GM12864 (cell line): ENCODE results near the gene C1orf87.

Source experiments
- DNase-seq: peaks from one replicate; pipeline ENCODE4 v3.0.0-alpha.2; 2011; ENCODE audit warnings: low read depth
- H3K4me3 ChIP-seq: 2 replicates; pipeline ENCODE4 v1.5.1; 2011; ENCODE audit warnings: mild to moderate bottlenecking, low read depth, low read length, control low read depth
- CTCF ChIP-seq: IDR thresholded peaks from 2 replicates; pipeline ENCODE4 v1.5.1; 2011; ENCODE audit warnings: low read depth, mild to moderate bottlenecking, moderate library complexity, low read length, control low read depth, inconsistent platforms; ENCODE audit errors: missing control alignments

C1orf87 gene

DNA sequence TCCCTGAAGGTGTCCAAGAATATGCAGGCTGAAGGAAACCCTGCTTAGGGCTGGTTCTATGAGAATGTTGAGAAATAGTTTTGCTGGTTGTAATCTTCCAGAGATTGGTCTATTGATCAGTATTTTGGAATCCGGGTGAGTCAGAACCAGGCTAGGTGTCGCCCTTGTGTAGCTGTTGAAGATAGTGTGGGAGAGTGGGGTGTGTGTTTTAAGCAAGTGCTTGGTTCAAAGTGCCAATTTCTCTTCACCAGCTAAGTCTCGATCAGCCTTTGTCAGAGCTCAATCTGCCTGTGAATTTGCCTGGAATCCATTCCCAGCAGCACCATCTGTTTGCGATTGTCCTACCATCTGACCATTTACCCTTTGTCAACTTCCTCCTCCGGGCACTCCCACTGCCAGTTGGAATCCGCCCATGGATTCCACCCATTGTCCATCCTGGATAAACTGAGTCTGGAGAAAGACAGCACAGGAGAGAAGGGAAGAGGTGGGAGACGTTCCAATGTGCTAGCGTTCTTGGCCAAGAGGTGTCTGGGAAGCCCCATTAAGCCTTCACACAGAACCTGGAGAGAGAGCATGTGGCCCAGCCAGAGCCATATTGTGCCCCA is 87.6 kb downstream of the C1orf87 start:
- no peak overlapping the region for H3K4me3 ChIP-seq
- DNase-seq: no peak
- no peak for TF ChIP-seq CTCF

DNA sequence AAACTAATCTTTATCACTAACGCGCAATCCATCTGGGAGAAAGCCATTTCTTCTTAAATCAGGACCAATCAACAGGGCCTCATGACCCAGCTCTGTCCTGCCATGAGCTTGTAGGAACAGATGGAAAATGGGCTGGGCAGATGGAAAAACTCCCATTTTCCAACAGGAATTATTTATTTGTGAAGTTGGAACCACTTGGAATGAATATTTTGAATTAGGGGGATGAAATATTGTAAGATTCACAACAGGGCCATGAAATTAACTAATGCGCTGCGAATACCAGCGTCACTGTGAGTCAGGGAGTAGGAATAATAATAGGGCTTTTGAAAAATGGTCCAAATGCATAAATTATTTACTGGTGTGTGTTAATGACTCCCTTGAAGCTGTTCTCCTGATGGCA is 93.9 kb downstream of the C1orf87 start:
- no peak overlapping the region for H3K4me3 ChIP-seq
- no peak for TF ChIP-seq CTCF
- DNase-seq: no peak

GRCh38 chr1:59978511-59978910 is 95.1 kb downstream of the C1orf87 start:
- DNase-seq: no peak
- no peak for TF ChIP-seq CTCF
- no peak overlapping the region for H3K4me3 ChIP-seq

GRCh38 chr1:59978026-59978425 is 95.5 kb downstream of the C1orf87 start:
- no peak for TF ChIP-seq CTCF

GRCh38 chr1:59977075-59977410 is 96.5 kb downstream of the C1orf87 start:
- TF ChIP-seq CTCF: no peak
- no peak for DNase-seq

More at GRCh38 chr1:59978026-59978425, 95.5 kb downstream of the C1orf87 start:
- no peak overlapping the region for H3K4me3 ChIP-seq
- DNase-seq: no peak

DNA sequence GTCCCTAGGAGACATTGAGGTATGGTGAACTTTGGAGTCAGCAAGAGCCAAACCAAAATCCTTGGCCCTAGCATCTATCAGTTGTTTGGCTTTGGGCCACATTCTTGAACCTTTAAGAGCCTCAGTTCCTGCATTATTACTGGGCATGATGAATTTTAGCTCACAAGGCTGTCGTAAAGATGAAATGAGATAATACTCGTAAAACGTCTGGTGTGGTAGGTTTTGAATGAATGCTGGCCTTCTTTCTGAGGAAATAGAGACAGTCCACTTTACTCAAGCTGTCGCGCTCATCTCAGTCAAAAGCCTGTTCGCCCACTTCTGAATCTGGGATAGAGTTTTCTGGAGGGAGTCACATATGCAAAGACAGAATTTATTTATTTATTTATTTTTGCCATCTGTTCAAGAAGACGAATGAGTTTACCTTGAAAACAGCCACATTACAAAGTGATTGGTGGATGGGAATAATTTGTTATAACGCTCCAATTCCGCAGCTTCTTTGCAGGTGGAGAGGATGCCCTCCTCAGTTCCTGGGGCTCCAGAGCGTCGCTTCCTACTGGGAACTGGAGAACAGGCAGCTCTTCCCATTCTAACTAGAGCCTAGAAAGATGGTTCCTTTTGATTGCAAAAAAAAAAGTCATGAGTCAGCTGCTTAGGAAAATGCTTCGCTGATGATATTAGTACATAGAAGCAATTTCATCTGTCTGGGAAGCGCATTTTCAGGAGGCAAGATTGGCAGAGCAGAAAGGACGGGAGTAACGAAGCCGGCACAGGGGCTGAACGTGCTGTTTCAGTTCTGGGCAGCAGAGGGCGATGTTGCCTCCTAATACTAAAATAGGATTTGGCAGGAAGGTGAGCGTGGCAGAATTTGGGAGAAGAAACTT is 97.1 kb downstream of the C1orf87 start:
- no peak overlapping the region for H3K4me3 ChIP-seq
- TF ChIP-seq CTCF: peak; percentile 93
- no peak for DNase-seq

More at GRCh38 chr1:59977075-59977410, 96.5 kb downstream of the C1orf87 start:
- H3K4me3 ChIP-seq: no peak overlapping the region
